Measurements from ENCODE around the gene EPN2. TPM values are rescaled to one million over a fixed set of nuclear protein-coding genes. Genes with fewer than 3 reads are reported as not detected.

The EPN2 gene
- polyA plus RNA-seq, 1 of the 3 experiments (the other 2 are of a cell fraction) = 38.9 TPM

GRCh38 chr17:19318611-19319010, 81.4 kb downstream of the EPN2 start:
- no peak for TF ChIP-seq FOXM1 (IDR thresholded peaks at IDR 0.05; ENCODE audit: low read depth)
- TF ChIP-seq NRF1 (IDR thresholded peaks at IDR 0.05; ENCODE audit: low read depth, low read length) = no peak
- H2AFZ ChIP-seq (ENCODE audit: low read depth) = no peak overlapping the region
- H3K36me3 ChIP-seq (replicated peaks in 1 of 2; ENCODE audit: control insufficient read depth in 1 of 2, insufficient read depth in 2 of 2, low read length in 1 of 2) = peaks cover 7 to 40% of the 10 kb centered on the region in 2 experiments
- H3K9ac ChIP-seq = no peak overlapping the region
- H3K4me1 ChIP-seq (ENCODE audit: control insufficient read depth in 1 of 2, insufficient read depth in 2 of 2, low read depth in 1 of 2, low read length in 1 of 2) = no peaks in the 10 kb centered on the region; a peak in 1 of 4 replicates
- H3K27me3 ChIP-seq (ENCODE audit: insufficient read depth) = no peaks in the 10 kb centered on the region
- no peak overlapping the region for H3K4me3 ChIP-seq (ENCODE audit: low read depth in 2 of 2, low read length in 1 of 2)
- H3K9me2 ChIP-seq = no peaks in the 10 kb centered on the region
- no peak overlapping the region for H3K4me2 ChIP-seq
- POLR2A ChIA-PET = no interaction called here
- no peak overlapping the region for H3K27ac ChIP-seq (ENCODE audit: low read depth in 2 of 2, low read length in 1 of 2)
- WGBS (ENCODE audit: low lambda C conversion rate) = 92% methylated on average over 6 of the region's 6 CpGs
- H4K20me1 ChIP-seq (ENCODE audit: insufficient read depth) = no peaks in the 10 kb centered on the region
- DNase-seq = no peak
- H3K79me2 ChIP-seq (ENCODE audit: insufficient read depth) = no peaks in the 10 kb centered on the region
- CTCF ChIA-PET = interaction anchor here (1.2 kb wide), 1 partner anchor 23 kb away, joined by 3 read pairs; no protein-coding TSS in a partner anchor
- H3K9me3 ChIP-seq = no peaks in the 10 kb centered on the region
- no peaks in the 10 kb centered on the region for H3F3A ChIP-seq (replicated peaks; ENCODE audit: insufficient read depth)

DNA sequence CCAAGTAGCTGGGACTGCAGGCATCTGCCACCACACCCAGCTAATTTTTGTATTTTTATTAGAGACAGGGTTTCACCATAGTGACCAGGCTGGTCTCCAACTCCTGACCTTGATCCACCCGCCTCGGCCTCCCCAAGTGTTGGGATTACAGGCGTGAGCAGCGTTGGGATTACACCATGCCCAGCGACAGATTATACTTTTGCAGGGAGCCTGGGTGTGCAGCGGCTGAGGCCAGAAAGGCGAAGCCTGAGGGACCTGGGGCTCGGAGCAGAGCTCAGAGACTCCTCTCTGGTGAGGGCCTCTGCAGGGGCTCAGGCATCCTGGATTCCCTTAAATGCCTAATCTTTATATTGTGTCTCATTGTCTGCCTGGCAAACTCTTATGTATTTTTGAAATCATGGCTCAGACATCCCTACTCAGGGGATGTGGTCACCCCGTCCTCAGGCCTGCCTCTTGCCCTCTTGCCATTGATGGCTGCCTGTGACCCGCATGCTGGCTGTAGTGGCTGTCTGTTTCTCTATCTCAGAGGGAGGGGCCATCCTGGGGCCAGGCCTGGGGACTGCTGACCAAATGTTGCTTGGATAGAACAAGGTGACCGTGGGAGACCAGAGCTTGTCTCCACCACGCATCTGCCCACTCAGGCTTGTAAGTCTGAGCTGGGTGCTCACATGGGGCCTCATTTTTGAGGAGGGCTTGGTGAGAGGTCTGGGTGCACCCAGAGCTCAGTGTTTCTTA, 82.8 kb downstream of the EPN2 start:
- 99% methylated on average over 9 of the region's 12 CpGs for WGBS (ENCODE audit: low lambda C conversion rate)
- no peak for TF ChIP-seq POLR2AphosphoS5 (IDR thresholded peaks at IDR 0.05; ENCODE audit: low read depth, low read length)
- TF ChIP-seq MEF2A (IDR thresholded peaks at IDR 0.05; ENCODE audit: borderline replicate concordance, low read depth) = no peak
- no peak for TF ChIP-seq GABPA (IDR thresholded peaks at IDR 0.05; ENCODE audit: low read depth)
- no peak for TF ChIP-seq SIN3A (IDR thresholded peaks at IDR 0.05; ENCODE audit: borderline replicate concordance, low read depth, low read length)
- TF ChIP-seq TCF12 (IDR thresholded peaks at IDR 0.05) = no peak
- TF ChIP-seq, protein P1, sequence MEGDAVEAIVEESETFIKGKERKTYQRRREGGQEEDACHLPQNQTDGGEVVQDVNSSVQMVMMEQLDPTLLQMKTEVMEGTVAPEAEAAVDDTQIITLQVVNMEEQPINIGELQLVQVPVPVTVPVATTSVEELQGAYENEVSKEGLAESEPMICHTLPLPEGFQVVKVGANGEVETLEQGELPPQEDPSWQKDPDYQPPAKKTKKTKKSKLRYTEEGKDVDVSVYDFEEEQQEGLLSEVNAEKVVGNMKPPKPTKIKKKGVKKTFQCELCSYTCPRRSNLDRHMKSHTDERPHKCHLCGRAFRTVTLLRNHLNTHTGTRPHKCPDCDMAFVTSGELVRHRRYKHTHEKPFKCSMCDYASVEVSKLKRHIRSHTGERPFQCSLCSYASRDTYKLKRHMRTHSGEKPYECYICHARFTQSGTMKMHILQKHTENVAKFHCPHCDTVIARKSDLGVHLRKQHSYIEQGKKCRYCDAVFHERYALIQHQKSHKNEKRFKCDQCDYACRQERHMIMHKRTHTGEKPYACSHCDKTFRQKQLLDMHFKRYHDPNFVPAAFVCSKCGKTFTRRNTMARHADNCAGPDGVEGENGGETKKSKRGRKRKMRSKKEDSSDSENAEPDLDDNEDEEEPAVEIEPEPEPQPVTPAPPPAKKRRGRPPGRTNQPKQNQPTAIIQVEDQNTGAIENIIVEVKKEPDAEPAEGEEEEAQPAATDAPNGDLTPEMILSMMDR (IDR thresholded peaks at IDR 0.05) = no peak
- TF ChIP-seq FOXJ3 (CRISPR knock-in tag; IDR thresholded peaks at IDR 0.05) = no peak
- TF ChIP-seq USF2 (IDR thresholded peaks at IDR 0.05; ENCODE audit: borderline replicate concordance, low read depth, low read length) = no peak
- TF ChIP-seq ZBTB33 (IDR thresholded peaks at IDR 0.05; ENCODE audit: borderline replicate concordance, low read depth) = no peak
- TF ChIP-seq ELF1 (IDR thresholded peaks at IDR 0.05) = no peak
- CTCF ChIA-PET = interaction anchor here (0.9 to 1.4 kb wide), 3 partner anchors 11 to 22 kb away, joined by 3 read pairs; no protein-coding TSS in a partner anchor

More for the DNA sequence above, 82.8 kb downstream of the EPN2 start:
- Histone ChIP-seq H3F3A (replicated peaks; ENCODE audit: insufficient read depth) (no peaks in the 10 kb centered on the region), H3K9ac (no peak overlapping the region), H3K9me3 (peaks cover under 1% of the 10 kb centered on the region; the same call in 1 of the 2 replicates), H4K20me1 (ENCODE audit: insufficient read depth) (no peaks in the 10 kb centered on the region), H3K4me2 (no peak overlapping the region), H3K36me3 (replicated peaks in 1 of 2; ENCODE audit: control insufficient read depth in 1 of 2, insufficient read depth in 2 of 2, low read length in 1 of 2) (peaks cover 20 to 30% of the 10 kb centered on the region in 2 experiments), H3K9me2 (no peaks in the 10 kb centered on the region), H3K79me2 (ENCODE audit: insufficient read depth) (no peaks in the 10 kb centered on the region), H3K27me3 (ENCODE audit: insufficient read depth) (no peaks in the 10 kb centered on the region), H3K27ac (ENCODE audit: low read depth in 2 of 2, low read length in 1 of 2) (no peak overlapping the region), H2AFZ (ENCODE audit: low read depth) (no peak overlapping the region), H3K4me1 (ENCODE audit: control insufficient read depth in 1 of 2, insufficient read depth in 2 of 2, low read depth in 1 of 2, low read length in 1 of 2) (no peaks in the 10 kb centered on the region), H3K4me3 (ENCODE audit: low read depth in 2 of 2, low read length in 1 of 2) (no peak overlapping the region)
- POLR2A ChIA-PET = interaction anchor here (0.6 kb wide), 1 partner anchor 15 kb away, joined by 3 read pairs; no protein-coding TSS in a partner anchor
- no peak for DNase-seq

Data from SK-N-SH (cell line).